Liver (tissue), 3 donors: ENCODE data around the gene CLK1.

Source experiments
- EGR1 ChIP-seq, 2 donors: IDR thresholded peaks; 2 replicates each; pipeline ENCODE4 v1.6.1; 2016 to 2018; ENCODE audit warnings: antibody characterized with exemption in 2 of 2, low read depth in 2 of 2
- HNF4G ChIP-seq: IDR thresholded peaks from 2 replicates; pipeline ENCODE4 v1.6.1; 2016; ENCODE audit warnings: antibody characterized with exemption
- JUND ChIP-seq, 2 donors: IDR thresholded peaks; 2 replicates each; pipeline ENCODE4 v1.6.1; 2016; ENCODE audit warnings: antibody characterized with exemption in 2 of 2
- MAX ChIP-seq: IDR thresholded peaks from 2 replicates; pipeline ENCODE4 v1.6.1; 2016; ENCODE audit warnings: antibody characterized with exemption
- RAD21 ChIP-seq, 2 donors: IDR thresholded peaks; 2 replicates each; pipeline ENCODE4 v1.6.1; 2016; ENCODE audit warnings: antibody characterized with exemption in 2 of 2, mild to moderate bottlenecking in 2 of 2
- SP1 ChIP-seq: IDR thresholded peaks from 2 replicates; pipeline ENCODE4 v1.6.1; 2018; ENCODE audit warnings: antibody characterized with exemption, mild to moderate bottlenecking
- TAF1 ChIP-seq: conservative IDR thresholded peaks from 2 replicates; pipeline ENCODE4 v1.6.1; 2016; ENCODE audit warnings: antibody characterized with exemption, mild to moderate bottlenecking
- YY1 ChIP-seq: IDR thresholded peaks from 2 replicates; pipeline ENCODE4 v1.6.1; 2016; ENCODE audit warnings: antibody characterized with exemption, mild to moderate bottlenecking
- TF ChIP-seq, protein P1 (sequence below): fragments of 150-350 bp; IDR thresholded peaks from 2 replicates; pipeline ENCODE4 v1.5.1; 2017; ENCODE audit warnings: improper control_type of control experiment, low read depth, low read length; ENCODE audit not compliant: missing input control
- TF ChIP-seq, protein P2 (sequence below): IDR thresholded peaks from 2 replicates; pipeline ENCODE4 v1.6.1; 2016; ENCODE audit warnings: antibody characterized with exemption, mild to moderate bottlenecking
- TF ChIP-seq, protein P3 (sequence below): IDR thresholded peaks from 2 replicates; pipeline ENCODE4 v1.6.1; 2016; ENCODE audit warnings: antibody characterized with exemption
- donor health status: healthy.
- donor health status: healthy.

DNA sequence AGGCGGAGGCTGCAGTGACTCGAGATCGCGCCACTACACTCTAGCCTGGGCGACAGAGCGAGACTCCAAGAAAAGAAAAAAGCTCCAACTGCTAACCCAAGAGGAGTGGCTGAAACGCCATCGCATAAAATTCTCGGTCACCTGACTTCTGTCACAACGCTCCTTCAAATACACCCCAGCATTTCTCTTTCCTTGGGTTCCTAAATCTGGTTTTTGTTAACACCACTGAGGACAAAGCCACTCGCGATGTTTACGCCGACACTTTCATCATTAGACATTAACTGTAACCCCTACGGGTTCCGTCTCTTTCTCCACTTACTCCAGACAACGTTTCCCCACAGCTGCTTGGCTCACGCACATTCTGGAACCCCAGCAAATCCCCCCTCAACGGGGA is 679 bp downstream of the CLK1 start:
- TF ChIP-seq, protein P1, sequence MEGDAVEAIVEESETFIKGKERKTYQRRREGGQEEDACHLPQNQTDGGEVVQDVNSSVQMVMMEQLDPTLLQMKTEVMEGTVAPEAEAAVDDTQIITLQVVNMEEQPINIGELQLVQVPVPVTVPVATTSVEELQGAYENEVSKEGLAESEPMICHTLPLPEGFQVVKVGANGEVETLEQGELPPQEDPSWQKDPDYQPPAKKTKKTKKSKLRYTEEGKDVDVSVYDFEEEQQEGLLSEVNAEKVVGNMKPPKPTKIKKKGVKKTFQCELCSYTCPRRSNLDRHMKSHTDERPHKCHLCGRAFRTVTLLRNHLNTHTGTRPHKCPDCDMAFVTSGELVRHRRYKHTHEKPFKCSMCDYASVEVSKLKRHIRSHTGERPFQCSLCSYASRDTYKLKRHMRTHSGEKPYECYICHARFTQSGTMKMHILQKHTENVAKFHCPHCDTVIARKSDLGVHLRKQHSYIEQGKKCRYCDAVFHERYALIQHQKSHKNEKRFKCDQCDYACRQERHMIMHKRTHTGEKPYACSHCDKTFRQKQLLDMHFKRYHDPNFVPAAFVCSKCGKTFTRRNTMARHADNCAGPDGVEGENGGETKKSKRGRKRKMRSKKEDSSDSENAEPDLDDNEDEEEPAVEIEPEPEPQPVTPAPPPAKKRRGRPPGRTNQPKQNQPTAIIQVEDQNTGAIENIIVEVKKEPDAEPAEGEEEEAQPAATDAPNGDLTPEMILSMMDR = no peak
- TF ChIP-seq RAD21 (IDR thresholded peaks at IDR 0.05) = no peak
- TF ChIP-seq HNF4G = no peak
- no peak for TF ChIP-seq TAF1
- TF ChIP-seq YY1 = no peak
- no peak for TF ChIP-seq MAX
- no peak for TF ChIP-seq JUND (IDR thresholded peaks at IDR 0.05)
- TF ChIP-seq, protein P2, sequence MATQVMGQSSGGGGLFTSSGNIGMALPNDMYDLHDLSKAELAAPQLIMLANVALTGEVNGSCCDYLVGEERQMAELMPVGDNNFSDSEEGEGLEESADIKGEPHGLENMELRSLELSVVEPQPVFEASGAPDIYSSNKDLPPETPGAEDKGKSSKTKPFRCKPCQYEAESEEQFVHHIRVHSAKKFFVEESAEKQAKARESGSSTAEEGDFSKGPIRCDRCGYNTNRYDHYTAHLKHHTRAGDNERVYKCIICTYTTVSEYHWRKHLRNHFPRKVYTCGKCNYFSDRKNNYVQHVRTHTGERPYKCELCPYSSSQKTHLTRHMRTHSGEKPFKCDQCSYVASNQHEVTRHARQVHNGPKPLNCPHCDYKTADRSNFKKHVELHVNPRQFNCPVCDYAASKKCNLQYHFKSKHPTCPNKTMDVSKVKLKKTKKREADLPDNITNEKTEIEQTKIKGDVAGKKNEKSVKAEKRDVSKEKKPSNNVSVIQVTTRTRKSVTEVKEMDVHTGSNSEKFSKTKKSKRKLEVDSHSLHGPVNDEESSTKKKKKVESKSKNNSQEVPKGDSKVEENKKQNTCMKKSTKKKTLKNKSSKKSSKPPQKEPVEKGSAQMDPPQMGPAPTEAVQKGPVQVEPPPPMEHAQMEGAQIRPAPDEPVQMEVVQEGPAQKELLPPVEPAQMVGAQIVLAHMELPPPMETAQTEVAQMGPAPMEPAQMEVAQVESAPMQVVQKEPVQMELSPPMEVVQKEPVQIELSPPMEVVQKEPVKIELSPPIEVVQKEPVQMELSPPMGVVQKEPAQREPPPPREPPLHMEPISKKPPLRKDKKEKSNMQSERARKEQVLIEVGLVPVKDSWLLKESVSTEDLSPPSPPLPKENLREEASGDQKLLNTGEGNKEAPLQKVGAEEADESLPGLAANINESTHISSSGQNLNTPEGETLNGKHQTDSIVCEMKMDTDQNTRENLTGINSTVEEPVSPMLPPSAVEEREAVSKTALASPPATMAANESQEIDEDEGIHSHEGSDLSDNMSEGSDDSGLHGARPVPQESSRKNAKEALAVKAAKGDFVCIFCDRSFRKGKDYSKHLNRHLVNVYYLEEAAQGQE = no peak
- TF ChIP-seq EGR1 (IDR thresholded peaks at IDR 0.05; ENCODE audit: low read depth in 2 of 2) = no peak
- TF ChIP-seq, protein P3, sequence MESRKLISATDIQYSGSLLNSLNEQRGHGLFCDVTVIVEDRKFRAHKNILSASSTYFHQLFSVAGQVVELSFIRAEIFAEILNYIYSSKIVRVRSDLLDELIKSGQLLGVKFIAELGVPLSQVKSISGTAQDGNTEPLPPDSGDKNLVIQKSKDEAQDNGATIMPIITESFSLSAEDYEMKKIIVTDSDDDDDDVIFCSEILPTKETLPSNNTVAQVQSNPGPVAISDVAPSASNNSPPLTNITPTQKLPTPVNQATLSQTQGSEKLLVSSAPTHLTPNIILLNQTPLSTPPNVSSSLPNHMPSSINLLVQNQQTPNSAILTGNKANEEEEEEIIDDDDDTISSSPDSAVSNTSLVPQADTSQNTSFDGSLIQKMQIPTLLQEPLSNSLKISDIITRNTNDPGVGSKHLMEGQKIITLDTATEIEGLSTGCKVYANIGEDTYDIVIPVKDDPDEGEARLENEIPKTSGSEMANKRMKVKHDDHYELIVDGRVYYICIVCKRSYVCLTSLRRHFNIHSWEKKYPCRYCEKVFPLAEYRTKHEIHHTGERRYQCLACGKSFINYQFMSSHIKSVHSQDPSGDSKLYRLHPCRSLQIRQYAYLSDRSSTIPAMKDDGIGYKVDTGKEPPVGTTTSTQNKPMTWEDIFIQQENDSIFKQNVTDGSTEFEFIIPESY = no peak
- no peak for TF ChIP-seq SP1
